ENCODE results near the gene PKNOX1. TPM values are rescaled to one million over a fixed set of nuclear protein-coding genes. Genes with fewer than 3 reads are reported as not detected.

Gene PKNOX1
- total and polyA plus RNA-seq, 9 of the 15 experiments (the other 6 are each of a cell fraction or from before 2014, with no cell fraction given), result 8.8 to 25.9 (median 13.2) TPM

DNA sequence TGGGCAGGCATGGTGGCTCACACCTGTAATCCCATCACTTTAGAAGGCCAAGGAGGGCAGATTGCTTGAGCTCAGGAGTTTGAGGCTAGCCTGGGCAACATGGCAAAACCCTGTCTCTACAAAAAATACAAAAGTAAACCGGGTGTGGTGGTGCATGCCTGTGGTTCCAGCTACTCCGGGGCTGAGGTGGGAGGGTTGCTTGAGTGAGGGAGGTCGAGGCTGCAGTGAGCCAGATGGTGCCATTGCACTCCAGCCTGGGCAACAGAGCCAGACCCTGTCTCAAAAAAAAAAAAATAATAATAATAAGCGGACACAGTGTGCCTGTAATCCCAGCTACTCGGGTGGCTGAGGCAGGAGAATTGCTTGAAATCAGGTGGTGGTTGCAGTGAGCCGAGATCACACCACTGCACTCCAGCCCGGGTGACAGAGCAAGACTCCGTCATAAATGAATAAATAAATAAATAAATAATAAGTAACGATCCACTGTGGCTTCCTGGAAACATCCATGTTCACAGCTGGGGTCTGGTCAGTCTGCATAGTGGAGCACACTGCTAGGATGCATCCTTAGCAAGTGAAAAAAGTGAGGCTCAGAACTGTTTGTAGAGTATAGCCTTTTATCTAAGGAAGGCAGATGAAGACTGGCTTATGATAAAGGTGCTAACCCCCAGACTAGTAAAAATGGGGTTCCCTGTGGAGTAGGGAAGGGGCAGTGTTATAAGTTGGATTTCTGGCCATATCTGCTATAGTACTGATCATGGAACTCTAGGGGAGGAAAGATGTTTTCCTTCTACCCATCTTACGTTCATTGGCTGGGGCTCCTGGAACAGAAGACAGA lies 15.7 kb downstream of the PKNOX1 start (continued):
- TF ChIP-seq, protein P1, sequence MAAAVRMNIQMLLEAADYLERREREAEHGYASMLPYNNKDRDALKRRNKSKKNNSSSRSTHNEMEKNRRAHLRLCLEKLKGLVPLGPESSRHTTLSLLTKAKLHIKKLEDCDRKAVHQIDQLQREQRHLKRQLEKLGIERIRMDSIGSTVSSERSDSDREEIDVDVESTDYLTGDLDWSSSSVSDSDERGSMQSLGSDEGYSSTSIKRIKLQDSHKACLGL (CRISPR knock-in tag; IDR thresholded peaks at IDR 0.05; ENCODE audit: borderline replicate concordance, poor library complexity, severe bottlenecking), result no peak
- TF ChIP-seq ZNF224 (CRISPR knock-in tag; IDR thresholded peaks at IDR 0.05) (no peak), TCF3 (CRISPR knock-in tag; IDR thresholded peaks at IDR 0.05) (peak; percentile 76), NCOA6 (IDR thresholded peaks at IDR 0.05) (0 out of 2 replicates have a peak, but pooled peaks have one; percentile 33), CCNT2 (IDR thresholded peaks at IDR 0.05; ENCODE audit: borderline replicate concordance, extremely low read depth, insufficient read length, low read depth, low read length) (peak; percentile 43), ARID1B (IDR thresholded peaks at IDR 0.05) (peak; percentile 82), CBFA2T3 (IDR thresholded peaks at IDR 0.05) (peak; percentile 82), RHOXF2B (CRISPR knock-in tag; conservative IDR thresholded peaks at IDR 0.05) (no peak), SMAD2 (IDR thresholded peaks at IDR 0.05; ENCODE audit: low read depth, low read length) (no peak), CHCHD3 (CRISPR knock-in tag; IDR thresholded peaks at IDR 0.05) (no peak), ELF1 (tag; IDR thresholded peaks at IDR 0.05) (no peak), KDM2B (CRISPR knock-in tag; IDR thresholded peaks at IDR 0.05) (no peak), POLR2AphosphoS5 (IDR thresholded peaks at IDR 0.05; ENCODE audit: control insufficient read depth, insufficient read depth, low read depth, low read length) (peak; percentile 45; the same call in 1 of the 2 replicates), CEBPG (CRISPR knock-in tag; IDR thresholded peaks at IDR 0.05) (no peak), CEBPG (tag; conservative IDR thresholded peaks at IDR 0.05 in 1 of 2, IDR thresholded peaks at IDR 0.05 in 1 of 2) (no peak), HNRNPH1 (optimal IDR thresholded peaks at IDR 0.05; ENCODE audit: low read depth, low read length) (no peak), NCOR1 (IDR thresholded peaks at IDR 0.05) (peak; percentile 74)
- TF ChIP-seq, protein P2, sequence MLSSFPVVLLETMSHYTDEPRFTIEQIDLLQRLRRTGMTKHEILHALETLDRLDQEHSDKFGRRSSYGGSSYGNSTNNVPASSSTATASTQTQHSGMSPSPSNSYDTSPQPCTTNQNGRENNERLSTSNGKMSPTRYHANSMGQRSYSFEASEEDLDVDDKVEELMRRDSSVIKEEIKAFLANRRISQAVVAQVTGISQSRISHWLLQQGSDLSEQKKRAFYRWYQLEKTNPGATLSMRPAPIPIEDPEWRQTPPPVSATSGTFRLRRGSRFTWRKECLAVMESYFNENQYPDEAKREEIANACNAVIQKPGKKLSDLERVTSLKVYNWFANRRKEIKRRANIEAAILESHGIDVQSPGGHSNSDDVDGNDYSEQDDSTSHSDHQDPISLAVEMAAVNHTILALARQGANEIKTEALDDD (IDR thresholded peaks at IDR 0.05), result peak; percentile 91
- TF ChIP-seq, protein P3, sequence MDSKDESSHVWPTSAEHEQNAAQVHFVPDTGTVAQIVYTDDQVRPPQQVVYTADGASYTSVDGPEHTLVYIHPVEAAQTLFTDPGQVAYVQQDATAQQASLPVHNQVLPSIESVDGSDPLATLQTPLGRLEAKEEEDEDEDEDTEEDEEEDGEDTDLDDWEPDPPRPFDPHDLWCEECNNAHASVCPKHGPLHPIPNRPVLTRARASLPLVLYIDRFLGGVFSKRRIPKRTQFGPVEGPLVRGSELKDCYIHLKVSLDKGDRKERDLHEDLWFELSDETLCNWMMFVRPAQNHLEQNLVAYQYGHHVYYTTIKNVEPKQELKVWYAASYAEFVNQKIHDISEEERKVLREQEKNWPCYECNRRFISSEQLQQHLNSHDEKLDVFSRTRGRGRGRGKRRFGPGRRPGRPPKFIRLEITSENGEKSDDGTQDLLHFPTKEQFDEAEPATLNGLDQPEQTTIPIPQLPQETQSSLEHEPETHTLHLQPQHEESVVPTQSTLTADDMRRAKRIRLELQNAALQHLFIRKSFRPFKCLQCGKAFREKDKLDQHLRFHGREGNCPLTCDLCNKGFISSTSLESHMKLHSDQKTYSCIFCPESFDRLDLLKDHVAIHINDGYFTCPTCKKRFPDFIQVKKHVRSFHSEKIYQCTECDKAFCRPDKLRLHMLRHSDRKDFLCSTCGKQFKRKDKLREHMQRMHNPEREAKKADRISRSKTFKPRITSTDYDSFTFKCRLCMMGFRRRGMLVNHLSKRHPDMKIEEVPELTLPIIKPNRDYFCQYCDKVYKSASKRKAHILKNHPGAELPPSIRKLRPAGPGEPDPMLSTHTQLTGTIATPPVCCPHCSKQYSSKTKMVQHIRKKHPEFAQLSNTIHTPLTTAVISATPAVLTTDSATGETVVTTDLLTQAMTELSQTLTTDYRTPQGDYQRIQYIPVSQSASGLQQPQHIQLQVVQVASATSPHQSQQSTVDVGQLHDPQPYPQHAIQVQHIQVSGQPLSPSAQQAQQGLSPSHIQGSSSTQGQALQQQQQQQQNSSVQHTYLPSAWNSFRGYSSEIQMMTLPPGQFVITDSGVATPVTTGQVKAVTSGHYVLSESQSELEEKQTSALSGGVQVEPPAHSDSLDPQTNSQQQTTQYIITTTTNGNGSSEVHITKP (IDR thresholded peaks at IDR 0.05; ENCODE audit: partially characterized antibody), result peak; percentile 24

Data from K562 (cell line).